PFSK-1 (cell line): Measurements from ENCODE around the gene PTTG1IP.

ENCODE experiments used
- FOXP2 ChIP-seq: optimal IDR thresholded peaks from 2 replicates; pipeline ENCODE3; 2011; ENCODE audit warnings: borderline replicate concordance, control low read depth, inconsistent platforms; ENCODE audit not compliant: insufficient read depth; ENCODE audit errors: extremely low read length, extremely low read depth
- POLR2AphosphoS5 ChIP-seq: IDR thresholded peaks from 2 replicates; pipeline ENCODE4 v1.6.1; 2012; ENCODE audit warnings: low read depth, mild to moderate bottlenecking, control low read depth, low read length, moderate library complexity
- REST ChIP-seq, 2 experiments: IDR thresholded peaks; 2 replicates each; pipeline versions ENCODE4 v1.6.1 to v1.8.0; 2011 to 2012; ENCODE audit warnings: low read depth in 2 of 2, low read length in 2 of 2, control low read depth in 1 of 2, inconsistent platforms in 1 of 2, mild to moderate bottlenecking in 1 of 2, moderate library complexity in 1 of 2; ENCODE audit not compliant: insufficient read depth in 1 of 2
- SIN3A ChIP-seq: IDR thresholded peaks from 2 replicates; pipeline ENCODE4 v1.6.1; 2012; ENCODE audit warnings: mild to moderate bottlenecking, low read length, moderate library complexity, borderline replicate concordance; ENCODE audit not compliant: insufficient read depth
- TAF1 ChIP-seq: IDR thresholded peaks from 2 replicates; pipeline ENCODE4 v1.6.1; 2012; ENCODE audit warnings: low read length, control low read depth, borderline replicate concordance; ENCODE audit not compliant: insufficient read depth

GRCh38 chr21:44890338-44890931 lies 16.9 kb upstream of the PTTG1IP start:
- TF ChIP-seq POLR2AphosphoS5 (no peak), TAF1 (no peak), SIN3A (no peak), REST (IDR thresholded peaks at IDR 0.05; ENCODE audit: insufficient read depth in 1 of 2, low read depth in 2 of 2, low read length in 2 of 2) (no peak), FOXP2 (no peak)
